Left ventricle myocardium superior (tissue), 1 donor: ENCODE measurements around the gene GLG1. TPM values are rescaled to one million over a fixed set of nuclear protein-coding genes. Genes with fewer than 3 reads are reported as not detected.
A peak's percentile ranks its signal among the peaks of the same experiment; 100 is the strongest.
"Not testable (repeated sequence)": the region's sequence is repeated elsewhere in the genome, so short reads cannot be mapped to it uniquely, and the experiment has no call there.

Source experiments
- ATAC-seq: fragments of 200-7000 bp; cut with Tn5 transposase; one replicate; pipeline ENCODE4 v1.9.1; 2020; ENCODE audit warnings: mild to moderate bottlenecking, moderate library complexity
- DNase-seq: peaks from one replicate; pipeline ENCODE4 v3.0.0-alpha.2; 2020
- intact Hi-C: fragments of 100-400 bp; cut with micrococcal nuclease; formaldehyde crosslinking; loops from one replicate; pipeline ENCODE4 v1.11.0; 2022
- total RNA-seq: library from RNA; stranded (reverse); fragmentation: NEBNext Ultra II Directional; extraction: Animal tissue kit (Norgen Biotek cat#: 25700); gene quantifications from one replicate; pipeline ENCODE4 v1.2.1, GENCODE V29; 2021
- donor health status: DM: no; HTN: yes; CAD: no; lungs with severe emphysema.

GLG1 gene
- total RNA-seq, 1 donor from 2014 or later: 80.0 TPM

- ATAC-seq (no peak), DNase-seq (no peak)
- intact Hi-C loops: no loop called here
These were observed 50.5 kb downstream of the GLG1 start for GRCh38 chr16:74556375-74556922.

GRCh38 chr16:74552357-74552756 lies 54.6 kb downstream of the GLG1 start:
- DNase-seq, intact Hi-C loops, ATAC-seq: not testable (repeated sequence)

- DNase-seq, intact Hi-C loops: not testable (repeated sequence)
- ATAC-seq: peak; percentile 77
These were observed 56.5 kb downstream of the GLG1 start for GRCh38 chr16:74550227-74551019.

DNA sequence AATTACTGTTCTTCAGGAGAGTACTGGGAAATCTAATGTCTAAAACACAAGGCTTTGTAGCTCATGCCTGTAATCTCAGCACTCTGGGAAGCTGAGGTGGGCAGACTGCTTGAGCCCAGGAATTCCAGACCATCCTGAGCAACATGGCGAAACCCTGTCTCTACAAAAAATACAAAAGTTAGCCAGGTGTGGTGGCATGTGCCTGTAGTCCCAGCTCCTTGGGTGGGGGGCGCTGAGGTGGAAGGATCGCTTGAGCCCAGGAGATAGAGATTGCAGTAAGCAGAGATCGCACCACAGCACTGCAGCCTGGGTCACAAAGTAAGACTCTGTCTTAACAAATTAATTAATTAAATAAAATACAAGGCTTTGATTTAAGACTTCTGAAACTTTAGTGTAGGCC lies 60.8 kb downstream of the GLG1 start:
- intact Hi-C loops, ATAC-seq, DNase-seq: not testable (repeated sequence)

- intact Hi-C loops, DNase-seq, ATAC-seq: not testable (repeated sequence)
These were observed 63.9 kb downstream of the GLG1 start for GRCh38 chr16:74542911-74543578.

DNA sequence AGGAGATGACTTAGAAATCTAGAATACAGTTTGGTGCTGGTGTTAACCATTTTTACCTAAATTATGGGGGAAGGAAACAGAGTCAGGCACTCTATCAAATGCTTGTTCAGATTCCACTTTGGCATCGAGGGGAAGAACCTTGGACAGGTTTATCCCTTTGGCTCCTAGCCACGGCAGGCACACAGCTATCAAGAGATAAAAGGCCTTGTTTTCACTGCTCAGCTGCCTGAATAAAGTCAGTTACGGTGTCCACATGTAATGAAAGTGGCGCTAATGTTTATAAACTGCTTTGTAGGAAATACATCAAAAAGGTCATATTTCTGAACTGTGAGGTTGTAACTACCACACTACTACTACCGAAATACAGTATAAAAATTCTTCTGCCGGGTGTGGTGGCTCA lies 66.3 kb downstream of the GLG1 start:
- ATAC-seq: peak; percentile 69
- intact Hi-C loops: not testable (repeated sequence)
- DNase-seq: peak; percentile 38

- DNase-seq, intact Hi-C loops, ATAC-seq: not testable (repeated sequence)
These were observed 68.1 kb downstream of the GLG1 start for GRCh38 chr16:74538801-74539200.

DNA sequence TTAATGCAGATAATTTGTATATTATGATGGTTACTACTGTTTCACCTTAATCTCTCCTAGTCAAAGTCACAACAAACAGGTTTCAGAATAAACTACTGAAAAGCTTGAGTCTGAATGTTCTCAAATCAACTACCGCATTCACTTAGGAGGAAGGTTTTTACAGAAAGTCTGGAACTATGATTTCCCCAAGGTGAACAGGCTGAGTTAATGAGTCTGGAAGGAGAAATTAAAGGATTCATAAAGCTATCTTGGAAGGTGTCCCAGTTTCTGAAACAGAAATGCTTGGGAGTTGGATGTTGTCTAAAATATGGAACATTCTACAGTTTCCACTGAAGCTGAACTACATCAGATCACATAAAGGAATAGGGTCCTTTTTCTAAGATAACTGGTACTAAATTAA lies 69.2 kb downstream of the GLG1 start:
- intact Hi-C loops, DNase-seq, ATAC-seq: not testable (repeated sequence)

DNA sequence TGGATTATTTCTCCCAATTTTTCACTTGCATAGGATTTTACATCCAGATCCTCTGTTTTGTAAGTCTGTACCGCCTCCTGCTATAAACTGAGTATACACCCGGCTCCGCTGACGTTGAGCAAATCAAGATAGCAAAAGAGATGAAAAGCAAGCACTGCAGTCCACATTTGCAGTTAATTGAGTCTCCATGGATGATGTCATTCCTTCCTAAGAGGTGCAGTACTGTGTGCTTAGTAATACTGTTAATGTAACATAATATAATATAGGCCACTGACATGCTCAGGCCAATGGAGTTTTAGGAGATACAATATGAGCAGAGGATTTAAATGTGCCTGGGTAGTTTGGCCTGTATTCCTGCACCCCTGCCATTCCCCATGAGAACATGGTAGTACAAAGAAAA lies 72.3 kb downstream of the GLG1 start:
- DNase-seq, intact Hi-C loops, ATAC-seq: not testable (repeated sequence)

DNA sequence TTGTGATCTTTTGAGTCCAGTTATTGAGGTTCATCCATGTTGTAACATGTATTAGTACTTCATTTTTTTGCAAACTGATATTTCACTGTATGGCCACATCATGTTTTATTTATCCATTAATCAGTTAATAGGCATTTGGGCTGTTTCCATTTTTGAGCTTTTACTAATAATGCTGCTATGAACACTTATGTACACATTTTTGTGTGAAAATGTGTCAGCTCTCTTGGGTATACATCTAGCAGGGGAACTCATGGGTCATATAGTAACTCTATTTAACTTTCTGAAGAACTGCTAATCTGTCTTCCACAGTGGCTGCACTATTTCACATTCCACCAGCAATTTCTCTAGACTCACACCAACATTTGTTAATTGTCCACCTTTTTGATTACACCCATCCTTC lies 82.0 kb downstream of the GLG1 start:
- DNase-seq: no peak
- no peak for ATAC-seq
- intact Hi-C loops: no loop called here

DNA sequence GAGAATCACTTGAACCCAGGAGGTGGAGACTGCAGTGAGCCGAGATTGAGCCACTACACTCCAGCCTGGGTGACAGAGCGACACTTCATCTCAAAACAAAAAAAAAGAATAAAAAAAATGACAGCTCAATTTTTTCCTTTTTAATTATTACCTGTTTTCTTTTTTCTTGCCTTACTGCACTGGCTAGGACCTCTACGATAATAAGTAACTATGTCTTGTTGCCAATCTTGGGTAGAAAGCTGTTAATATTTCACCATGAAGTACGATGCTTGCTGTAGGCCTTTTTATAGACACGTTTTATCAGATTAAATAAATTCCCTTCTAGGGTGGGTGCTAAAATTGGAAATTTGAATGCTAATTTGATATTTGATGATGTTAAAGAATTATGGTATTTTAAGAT lies 82.8 kb downstream of the GLG1 start:
- ATAC-seq (no peak), DNase-seq (no peak)
- intact Hi-C loops: no loop called here

DNA sequence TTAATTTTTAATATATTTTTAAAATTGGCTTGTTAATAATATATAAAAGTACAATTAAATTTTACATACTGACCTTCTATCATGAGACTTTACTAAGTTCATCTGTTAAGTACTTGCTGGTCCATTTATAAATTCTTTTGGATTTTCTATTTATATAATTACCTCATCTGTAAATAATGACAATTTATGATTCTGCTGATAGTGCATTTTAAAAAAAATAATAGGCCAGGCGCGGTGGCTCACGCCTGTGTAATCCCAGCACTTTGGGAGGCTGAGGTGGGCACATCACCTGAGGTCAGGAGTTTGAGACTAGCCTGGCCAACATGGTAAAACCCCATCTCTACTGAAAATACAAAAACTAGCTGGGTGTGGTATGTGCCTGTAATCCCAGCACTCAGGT lies 83.2 kb downstream of the GLG1 start:
- ATAC-seq, intact Hi-C loops, DNase-seq: not testable (repeated sequence)

DNA sequence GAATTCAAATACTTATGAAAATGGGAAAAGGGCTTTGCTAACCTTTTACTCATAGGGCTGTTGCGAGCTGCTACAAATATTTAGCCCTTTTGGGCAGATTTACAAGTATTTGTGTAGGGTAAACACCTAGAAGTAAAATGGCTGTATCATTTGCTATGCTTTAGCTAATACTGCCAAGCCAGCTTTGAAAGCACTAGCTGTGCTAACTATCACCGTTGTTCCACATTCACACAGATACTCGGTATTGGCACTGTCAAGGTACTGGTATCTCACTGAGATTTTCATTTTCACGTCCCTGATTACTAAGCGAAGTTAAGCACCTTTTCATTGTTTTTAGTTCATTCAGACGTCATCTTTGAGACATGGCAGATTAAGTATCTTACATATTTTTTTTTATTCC lies 84.8 kb downstream of the GLG1 start:
- no peak for DNase-seq
- ATAC-seq: peak; percentile 66
- intact Hi-C loops: no loop called here

- intact Hi-C loops: no loop called here
- peak; percentile 70 for ATAC-seq
- no peak for DNase-seq
These were observed 85.2 kb downstream of the GLG1 start for GRCh38 chr16:74521691-74522090.

DNA sequence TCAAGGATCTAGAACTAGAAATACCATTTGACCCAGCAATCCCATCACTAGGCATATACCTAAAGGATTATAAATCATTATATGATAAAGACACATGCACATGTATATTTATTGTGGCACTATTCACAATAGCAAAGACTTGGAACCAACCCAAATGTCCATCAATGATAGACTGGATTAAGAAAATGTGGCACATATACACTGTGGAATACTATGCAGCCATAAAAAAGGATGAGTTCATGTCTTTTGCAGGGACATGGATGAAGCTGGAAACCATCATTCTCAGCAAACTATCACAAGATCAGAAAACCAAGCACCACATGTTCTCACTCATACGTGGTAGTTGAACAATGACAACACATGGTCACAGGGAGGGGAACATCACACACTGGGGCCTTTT lies 88.0 kb downstream of the GLG1 start:
- intact Hi-C loops, ATAC-seq, DNase-seq: not testable (repeated sequence)

GRCh38 chr16:74511961-74512360 lies 95.0 kb downstream of the GLG1 start:
- ATAC-seq: no peak
- intact Hi-C loops: no loop called here

GRCh38 chr16:74505011-74505410 lies 101.9 kb downstream of the GLG1 start:
- DNase-seq (no peak), ATAC-seq (no peak)
- intact Hi-C loops: no loop called here

More at GRCh38 chr16:74511961-74512360, 95.0 kb downstream of the GLG1 start:
- DNase-seq: no peak

DNA sequence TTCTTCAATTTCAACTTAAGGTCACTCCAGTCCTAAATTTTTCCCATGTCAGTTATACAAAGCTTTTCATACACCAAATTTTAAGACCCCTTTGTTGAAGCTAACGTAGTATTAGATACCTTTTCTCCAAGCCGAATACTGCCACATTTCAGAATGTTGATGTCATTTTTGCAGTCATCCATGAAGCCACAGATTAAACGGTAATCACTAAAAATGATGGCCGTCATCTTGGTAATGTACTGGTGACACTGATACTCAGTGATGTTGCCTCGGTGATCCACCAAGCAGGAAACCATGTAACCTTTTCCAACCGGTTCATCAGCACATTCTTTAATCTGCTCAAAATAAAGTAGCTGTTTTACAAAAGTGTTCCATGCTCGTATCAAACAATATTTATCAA lies 103.5 kb downstream of the GLG1 start:
- DNase-seq: no peak
- ATAC-seq: no peak
- intact Hi-C loops: no loop called here

DNA sequence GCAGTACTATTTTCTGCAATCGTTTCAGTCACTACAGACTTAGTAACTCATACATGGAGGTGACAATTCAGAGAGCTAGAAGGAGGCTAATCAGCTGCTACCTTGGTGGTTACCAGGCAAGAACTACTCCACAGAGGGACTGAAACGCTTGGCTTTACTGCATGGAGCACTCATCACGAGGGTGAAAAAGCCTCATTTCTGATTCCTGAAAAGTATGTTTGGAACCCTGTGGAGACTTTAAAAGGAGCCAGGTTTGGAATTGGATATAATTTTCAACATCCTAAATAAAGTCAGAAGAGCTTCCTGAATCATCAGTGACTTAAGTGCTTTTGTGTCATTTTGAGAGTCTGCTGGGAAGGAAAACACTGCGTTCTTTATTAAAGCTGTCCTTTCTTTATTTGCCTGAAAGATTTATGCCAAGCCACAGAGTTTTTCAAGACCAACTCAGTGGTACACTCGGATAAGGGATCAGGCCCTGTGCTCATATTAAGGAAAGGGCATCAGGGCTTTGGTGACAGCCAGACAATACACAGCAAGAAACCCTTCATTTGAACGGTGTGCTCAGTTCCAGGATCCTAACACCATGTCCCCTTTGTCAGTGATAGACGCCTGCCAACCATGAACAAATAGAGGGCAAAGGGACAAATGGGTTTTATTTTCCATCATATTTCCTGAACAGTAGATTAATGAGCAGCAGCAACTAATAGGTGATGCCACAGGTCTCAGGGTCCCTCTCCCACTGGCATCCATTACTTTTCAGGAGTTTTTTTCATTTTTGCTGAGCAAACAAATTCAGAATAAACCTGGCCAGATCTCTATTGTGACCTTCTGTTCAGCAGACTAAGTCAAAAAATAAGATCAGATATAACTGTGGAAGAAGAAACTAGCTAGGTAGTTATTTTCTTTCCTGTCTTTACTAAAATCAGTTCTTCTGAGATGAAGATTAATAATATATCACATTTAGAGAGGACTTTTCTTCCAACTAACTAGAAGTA lies 105.1 kb downstream of the GLG1 start:
- intact Hi-C loops: no loop called here
- ATAC-seq (peak; percentile 97), DNase-seq (no peak)
